Measurements from ENCODE around the gene ARHGEF25.

Gene ARHGEF25

DNA sequence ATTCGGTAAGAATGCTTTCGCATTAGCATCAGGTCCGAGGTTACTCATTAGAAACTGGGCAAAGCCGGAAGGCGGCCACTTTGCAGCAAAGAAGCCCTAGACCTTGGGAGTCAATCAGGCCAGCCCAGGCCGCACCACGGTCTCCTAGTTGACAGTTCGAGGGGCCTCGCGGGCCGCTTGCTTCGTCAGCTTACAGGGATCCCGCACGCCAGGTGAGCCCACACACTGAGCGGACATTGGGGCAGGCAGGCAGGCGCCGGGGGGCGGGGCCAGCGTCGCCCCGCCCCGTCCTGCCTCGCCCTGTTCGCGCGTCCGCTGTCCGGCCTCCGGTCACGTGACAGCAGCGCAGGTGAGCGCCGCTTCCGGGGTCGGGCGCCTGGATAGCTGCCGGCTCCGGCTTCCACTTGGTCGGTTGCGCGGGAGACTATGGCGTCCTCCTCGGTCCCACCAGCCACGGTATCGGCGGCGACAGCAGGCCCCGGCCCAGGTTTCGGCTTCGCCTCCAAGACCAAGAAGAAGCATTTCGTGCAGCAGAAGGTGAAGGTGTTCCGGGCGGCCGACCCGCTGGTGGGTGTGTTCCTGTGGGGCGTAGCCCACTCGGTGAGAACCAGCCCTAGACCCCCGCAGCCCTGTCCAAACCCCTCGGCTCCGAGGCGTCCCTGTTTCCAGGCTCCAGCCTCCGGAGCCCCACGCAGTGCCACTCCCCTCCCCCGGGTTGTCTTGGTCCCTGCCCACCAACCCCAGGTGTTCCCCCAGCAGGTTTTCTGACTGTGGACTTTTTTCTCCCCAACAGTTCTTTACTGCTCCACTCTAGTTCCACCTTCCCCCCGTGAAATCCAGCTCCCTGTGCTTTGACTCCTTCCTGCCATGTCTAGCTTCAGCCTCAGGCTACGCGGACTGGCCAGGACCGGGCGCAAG is 20.1 kb upstream of the ARHGEF25 start, which contains the start of gene PIP4K2C (continued):
- TF ChIP-seq, protein P1, sequence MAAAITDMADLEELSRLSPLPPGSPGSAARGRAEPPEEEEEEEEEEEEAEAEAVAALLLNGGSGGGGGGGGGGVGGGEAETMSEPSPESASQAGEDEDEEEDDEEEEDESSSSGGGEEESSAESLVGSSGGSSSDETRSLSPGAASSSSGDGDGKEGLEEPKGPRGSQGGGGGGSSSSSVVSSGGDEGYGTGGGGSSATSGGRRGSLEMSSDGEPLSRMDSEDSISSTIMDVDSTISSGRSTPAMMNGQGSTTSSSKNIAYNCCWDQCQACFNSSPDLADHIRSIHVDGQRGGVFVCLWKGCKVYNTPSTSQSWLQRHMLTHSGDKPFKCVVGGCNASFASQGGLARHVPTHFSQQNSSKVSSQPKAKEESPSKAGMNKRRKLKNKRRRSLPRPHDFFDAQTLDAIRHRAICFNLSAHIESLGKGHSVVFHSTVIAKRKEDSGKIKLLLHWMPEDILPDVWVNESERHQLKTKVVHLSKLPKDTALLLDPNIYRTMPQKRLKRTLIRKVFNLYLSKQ (tag by site-specific recombination; IDR thresholded peaks at IDR 0.05; ENCODE audit: borderline replicate concordance), result no peak
- TF ChIP-seq YY1 (tag by site-specific recombination; IDR thresholded peaks at IDR 0.05), result peak; percentile 69; the same call in 1 of the 2 replicates
- peak; percentile 94 for TF ChIP-seq ZEB2 (tag by site-specific recombination; IDR thresholded peaks at IDR 0.05)
- TF ChIP-seq SP3 (tag by site-specific recombination; IDR thresholded peaks at IDR 0.05), result peak; percentile 88
- TF ChIP-seq, protein P2, sequence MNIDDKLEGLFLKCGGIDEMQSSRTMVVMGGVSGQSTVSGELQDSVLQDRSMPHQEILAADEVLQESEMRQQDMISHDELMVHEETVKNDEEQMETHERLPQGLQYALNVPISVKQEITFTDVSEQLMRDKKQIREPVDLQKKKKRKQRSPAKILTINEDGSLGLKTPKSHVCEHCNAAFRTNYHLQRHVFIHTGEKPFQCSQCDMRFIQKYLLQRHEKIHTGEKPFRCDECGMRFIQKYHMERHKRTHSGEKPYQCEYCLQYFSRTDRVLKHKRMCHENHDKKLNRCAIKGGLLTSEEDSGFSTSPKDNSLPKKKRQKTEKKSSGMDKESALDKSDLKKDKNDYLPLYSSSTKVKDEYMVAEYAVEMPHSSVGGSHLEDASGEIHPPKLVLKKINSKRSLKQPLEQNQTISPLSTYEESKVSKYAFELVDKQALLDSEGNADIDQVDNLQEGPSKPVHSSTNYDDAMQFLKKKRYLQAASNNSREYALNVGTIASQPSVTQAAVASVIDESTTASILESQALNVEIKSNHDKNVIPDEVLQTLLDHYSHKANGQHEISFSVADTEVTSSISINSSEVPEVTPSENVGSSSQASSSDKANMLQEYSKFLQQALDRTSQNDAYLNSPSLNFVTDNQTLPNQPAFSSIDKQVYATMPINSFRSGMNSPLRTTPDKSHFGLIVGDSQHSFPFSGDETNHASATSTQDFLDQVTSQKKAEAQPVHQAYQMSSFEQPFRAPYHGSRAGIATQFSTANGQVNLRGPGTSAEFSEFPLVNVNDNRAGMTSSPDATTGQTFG (tag by site-specific recombination; IDR thresholded peaks at IDR 0.05; ENCODE audit: borderline replicate concordance), result no peak
- TF ChIP-seq ZFP69B (tag by site-specific recombination; IDR thresholded peaks at IDR 0.05), result no peak
- TF ChIP-seq ZNF837 (tag by site-specific recombination; IDR thresholded peaks at IDR 0.05), result no peak
- TF ChIP-seq ZBTB21 (tag by site-specific recombination; IDR thresholded peaks at IDR 0.05), result no peak
- TF ChIP-seq SALL2 (tag by site-specific recombination; IDR thresholded peaks at IDR 0.05; ENCODE audit: borderline replicate concordance), result no peak
- TF ChIP-seq ZNF112 (tag by site-specific recombination; IDR thresholded peaks at IDR 0.05), result no peak
- no peak for TF ChIP-seq ZNF747 (tag by site-specific recombination; IDR thresholded peaks at IDR 0.05)
- TF ChIP-seq ZNF394 (tag by site-specific recombination; IDR thresholded peaks at IDR 0.05; ENCODE audit: borderline replicate concordance), result no peak
- TF ChIP-seq WT1 (tag by site-specific recombination; IDR thresholded peaks at IDR 0.05), result no peak
- TF ChIP-seq MEIS1 (CRISPR knock-in tag; IDR thresholded peaks at IDR 0.05; ENCODE audit: borderline replicate concordance), result no peak
- TF ChIP-seq HOXC10 (CRISPR knock-in tag; IDR thresholded peaks at IDR 0.05), result no peak
- TF ChIP-seq ZNF155 (tag by site-specific recombination; IDR thresholded peaks at IDR 0.05), result no peak
- 0 out of 2 replicates have a peak, but pooled peaks have one; percentile 33 for TF ChIP-seq ZNF843 (tag by site-specific recombination; IDR thresholded peaks at IDR 0.05)
- no peak for TF ChIP-seq ZNF549 (tag by site-specific recombination; IDR thresholded peaks at IDR 0.05)
- no peak; the same call in 1 of the 2 replicates for TF ChIP-seq ZNF423 (tag by site-specific recombination; IDR thresholded peaks at IDR 0.05)
- no peak for TF ChIP-seq ZFP37 (tag by site-specific recombination; IDR thresholded peaks at IDR 0.05)
- no peak for TF ChIP-seq ZNF558 (tag by site-specific recombination; IDR thresholded peaks at IDR 0.05)
- TF ChIP-seq ZNF19 (tag by site-specific recombination; IDR thresholded peaks at IDR 0.05; ENCODE audit: low read depth), result no peak
- TF ChIP-seq ZNF830 (tag by site-specific recombination; IDR thresholded peaks at IDR 0.05; ENCODE audit: low read depth), result no peak
- no peak for TF ChIP-seq ZNF302 (tag by site-specific recombination; IDR thresholded peaks at IDR 0.05; ENCODE audit: low read depth)
- peak; percentile 50 for TF ChIP-seq ZBTB8A (tag by site-specific recombination; IDR thresholded peaks at IDR 0.05)
- no peak for TF ChIP-seq ZNF623 (tag by site-specific recombination; IDR thresholded peaks at IDR 0.05)
- TF ChIP-seq, protein P3, sequence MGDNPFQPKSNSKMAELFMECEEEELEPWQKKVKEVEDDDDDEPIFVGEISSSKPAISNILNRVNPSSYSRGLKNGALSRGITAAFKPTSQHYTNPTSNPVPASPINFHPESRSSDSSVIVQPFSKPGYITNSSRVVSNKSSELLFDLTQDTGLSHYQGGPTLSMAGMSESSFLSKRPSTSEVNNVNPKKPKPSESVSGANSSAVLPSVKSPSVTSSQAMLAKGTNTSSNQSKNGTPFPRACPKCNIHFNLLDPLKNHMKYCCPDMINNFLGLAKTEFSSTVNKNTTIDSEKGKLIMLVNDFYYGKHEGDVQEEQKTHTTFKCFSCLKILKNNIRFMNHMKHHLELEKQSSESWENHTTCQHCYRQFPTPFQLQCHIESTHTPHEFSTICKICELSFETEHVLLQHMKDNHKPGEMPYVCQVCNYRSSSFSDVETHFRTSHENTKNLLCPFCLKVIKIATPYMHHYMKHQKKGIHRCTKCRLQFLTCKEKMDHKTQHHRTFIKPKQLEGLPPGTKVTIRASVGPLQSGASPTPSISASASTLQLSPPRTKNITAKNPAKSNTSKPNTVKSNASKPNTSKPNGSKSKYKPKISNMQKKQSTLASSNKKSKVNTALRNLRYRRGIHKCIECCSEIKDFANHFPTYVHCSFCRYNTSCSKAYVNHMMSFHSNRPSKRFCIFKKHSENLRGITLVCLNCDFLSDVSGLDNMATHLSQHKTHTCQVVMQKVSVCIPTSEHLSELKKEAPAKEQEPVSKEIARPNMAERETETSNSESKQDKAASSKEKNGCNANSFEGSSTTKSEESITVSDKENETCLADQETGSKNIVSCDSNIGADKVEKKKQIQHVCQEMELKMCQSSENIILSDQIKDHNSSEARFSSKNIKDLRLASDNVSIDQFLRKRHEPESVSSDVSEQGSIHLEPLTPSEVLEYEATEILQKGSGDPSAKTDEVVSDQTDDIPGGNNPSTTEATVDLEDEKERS (tag by site-specific recombination; IDR thresholded peaks at IDR 0.05), result no peak
- no peak for TF ChIP-seq ZNF274 (IDR thresholded peaks at IDR 0.05; ENCODE audit: low read length)
- TF ChIP-seq ZNF274 (tag by site-specific recombination; IDR thresholded peaks at IDR 0.05; ENCODE audit: borderline replicate concordance), result no peak
- no peak for TF ChIP-seq ZNF626 (tag by site-specific recombination; IDR thresholded peaks at IDR 0.05)
- TF ChIP-seq SCRT2 (tag by site-specific recombination; IDR thresholded peaks at IDR 0.05), result peak; percentile 55
- TF ChIP-seq ZNF600 (tag by site-specific recombination; IDR thresholded peaks at IDR 0.05), result 0 out of 2 replicates have a peak, but pooled peaks have one; percentile 63
- TF ChIP-seq ZNF175 (tag by site-specific recombination; IDR thresholded peaks at IDR 0.05), result no peak
- TF ChIP-seq ZNF221 (tag by site-specific recombination; IDR thresholded peaks at IDR 0.05; ENCODE audit: borderline replicate concordance), result no peak

All from HEK293 (cell line).